Measurements from ENCODE around the gene CHCHD10. TPM values are rescaled to one million over a fixed set of nuclear protein-coding genes. Genes with fewer than 3 reads are reported as not detected.

CHCHD10 gene
- total RNA-seq, 1 donor from 2014 or later = 12.0 TPM

- peaks cover 19% of the 10 kb centered on the region for H3K4me1 ChIP-seq
- TF ChIP-seq POLR2AphosphoS5 (IDR thresholded peaks at IDR 0.05; ENCODE audit: insufficient read depth in 1 of 2, low read depth in 1 of 2) (peak in 1 of 2 donors; percentile 70), CTCF (IDR thresholded peaks at IDR 0.05) (no peak), POLR2A (IDR thresholded peaks at IDR 0.05) (peak in 1 of 2 donors; percentile 18)
- intact Hi-C loops (cut with DNase I) = no loop called here
- no peaks in the 10 kb centered on the region for H3K27me3 ChIP-seq
- H3K9me3 ChIP-seq = no peaks in the 10 kb centered on the region
- peak within 1 kb of the TSS; percentile 60 to 84 for H3K4me3 ChIP-seq
- peak within 1 kb of the TSS; percentile 90 for H3K27ac ChIP-seq
- no peak for DNase-seq (ENCODE audit: extremely low spot score in 2 of 2)
- H3K36me3 ChIP-seq = no peaks in the 10 kb centered on the region
Measured at GRCh38 chr22:23750714-23751440, 16.9 kb downstream of the CHCHD10 start, which contains the start of gene ZNF70. Gene ZNF70 (minus strand): TSS chr22:23751112. CDS start chr22:23745140, 5,972 bp downstream.

GRCh38 chr22:23750367-23750713 lies 17.4 kb downstream of the CHCHD10 start:
- peaks cover 19% of the 10 kb centered on the region for H3K4me1 ChIP-seq
- peak overlapping the region; percentile 60 to 84 for H3K4me3 ChIP-seq
- H3K27ac ChIP-seq = peak overlapping the region; percentile 90
- no peaks in the 10 kb centered on the region for H3K9me3 ChIP-seq
- no peaks in the 10 kb centered on the region for H3K36me3 ChIP-seq
- no peak for DNase-seq (ENCODE audit: extremely low spot score in 2 of 2)
- TF ChIP-seq POLR2AphosphoS5 (IDR thresholded peaks at IDR 0.05; ENCODE audit: insufficient read depth in 1 of 2, low read depth in 1 of 2) = no peak
- TF ChIP-seq POLR2A (IDR thresholded peaks at IDR 0.05) = no peak
- no peak for TF ChIP-seq CTCF (IDR thresholded peaks at IDR 0.05)
- H3K27me3 ChIP-seq = no peaks in the 10 kb centered on the region
- intact Hi-C loops (cut with DNase I) = no loop called here

DNA sequence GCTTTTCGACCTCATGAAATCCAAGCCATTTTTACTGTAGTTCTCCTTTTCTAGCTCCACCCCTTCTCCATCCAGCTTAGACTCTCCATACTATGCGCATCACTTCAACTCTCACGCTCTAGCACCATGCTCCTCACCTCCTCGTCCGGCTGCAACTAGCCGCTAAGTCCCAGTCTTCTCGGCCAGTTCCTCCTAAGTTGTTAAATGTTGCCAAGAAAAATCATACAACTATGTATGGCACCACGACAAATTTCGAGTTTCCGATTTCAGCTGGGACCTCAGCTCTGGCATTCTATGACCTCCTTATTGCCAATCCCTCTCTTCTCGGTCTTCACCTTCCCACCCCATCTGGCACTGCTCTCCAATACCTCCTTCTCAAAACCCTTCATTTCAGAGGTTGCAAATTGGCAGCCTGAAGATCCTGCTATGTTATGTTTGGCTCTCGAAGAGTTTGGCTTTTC lies 17.9 kb downstream of the CHCHD10 start:
- H3K27ac ChIP-seq = no peak overlapping the region
- peaks cover 19% of the 10 kb centered on the region for H3K4me1 ChIP-seq
- TF ChIP-seq POLR2AphosphoS5 (IDR thresholded peaks at IDR 0.05; ENCODE audit: insufficient read depth in 1 of 2, low read depth in 1 of 2) (no peak), POLR2A (IDR thresholded peaks at IDR 0.05) (no peak), CTCF (IDR thresholded peaks at IDR 0.05) (no peak)
- H3K9me3 ChIP-seq = no peaks in the 10 kb centered on the region
- no peak for DNase-seq (ENCODE audit: extremely low spot score in 2 of 2)
- H3K4me3 ChIP-seq = peak overlapping the region in 1 of 2 donors; percentile 60
- H3K36me3 ChIP-seq = peaks cover 0 to 4% of the 10 kb centered on the region in 2 donors
- intact Hi-C loops (cut with DNase I) = no loop called here
- H3K27me3 ChIP-seq = no peaks in the 10 kb centered on the region

DNA sequence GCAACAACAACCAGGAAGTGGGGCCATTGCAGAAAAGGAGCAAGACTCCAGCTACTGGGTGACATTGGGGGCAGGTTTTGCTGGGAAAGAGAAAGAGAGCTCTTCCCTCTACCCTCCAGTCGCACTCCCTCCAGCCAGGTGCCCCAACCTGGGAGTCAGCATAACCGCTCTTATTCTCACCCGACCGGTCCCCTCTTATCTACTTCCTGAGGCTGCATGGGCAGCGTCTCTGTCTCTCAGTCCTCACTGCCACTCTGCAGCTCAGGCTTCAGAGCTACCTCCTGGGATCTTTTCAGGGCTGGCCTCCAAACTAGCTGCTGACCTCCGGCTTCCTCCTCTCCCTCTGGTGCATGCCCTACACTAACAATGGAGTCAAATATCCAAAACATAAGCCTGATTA lies 22.0 kb downstream of the CHCHD10 start:
- no peaks in the 10 kb centered on the region for H3K9me3 ChIP-seq
- TF ChIP-seq CTCF (IDR thresholded peaks at IDR 0.05) (no peak), POLR2AphosphoS5 (IDR thresholded peaks at IDR 0.05; ENCODE audit: insufficient read depth in 1 of 2, low read depth in 1 of 2) (no peak), POLR2A (IDR thresholded peaks at IDR 0.05) (no peak)
- no peaks in the 10 kb centered on the region for H3K27me3 ChIP-seq
- DNase-seq (ENCODE audit: extremely low spot score in 2 of 2) = no peak
- no peak overlapping the region for H3K27ac ChIP-seq
- peaks cover 11% of the 10 kb centered on the region for H3K4me1 ChIP-seq
- no peak overlapping the region for H3K4me3 ChIP-seq
- intact Hi-C loops (cut with DNase I) = no loop called here
- H3K36me3 ChIP-seq = peaks cover 6 to 20% of the 10 kb centered on the region in 2 donors

GRCh38 chr22:23744485-23744884 lies 23.3 kb downstream of the CHCHD10 start:
- H3K9me3 ChIP-seq = no peaks in the 10 kb centered on the region
- H3K27me3 ChIP-seq = no peaks in the 10 kb centered on the region
- intact Hi-C loops (cut with DNase I) = no loop called here
- H3K36me3 ChIP-seq = peaks cover 6 to 20% of the 10 kb centered on the region in 2 donors
- no peak overlapping the region for H3K4me3 ChIP-seq
- H3K27ac ChIP-seq = no peak overlapping the region
- DNase-seq (ENCODE audit: extremely low spot score in 2 of 2) = no peak
- no peaks in the 10 kb centered on the region for H3K4me1 ChIP-seq
- no peak for TF ChIP-seq CTCF (IDR thresholded peaks at IDR 0.05)
- no peak for TF ChIP-seq POLR2AphosphoS5 (IDR thresholded peaks at IDR 0.05; ENCODE audit: insufficient read depth in 1 of 2, low read depth in 1 of 2)
- TF ChIP-seq POLR2A (IDR thresholded peaks at IDR 0.05) = no peak
